Upper lobe of right lung (tissue), 1 donor: Measurements from ENCODE around the gene ABCC12. TPM values are rescaled to one million over a fixed set of nuclear protein-coding genes. Genes with fewer than 3 reads are reported as not detected.

Experiments used
- ATAC-seq: fragments of 200-7000 bp; cut with Tn5 transposase; one replicate; pipeline ENCODE4 v1.9.1; 2020; ENCODE audit warnings: mild to moderate bottlenecking, moderate library complexity
- DNase-seq: peaks from one replicate; pipeline ENCODE4 v3.0.0-alpha.2; 2020
- H3K27ac ChIP-seq: fragments of 200-600 bp; one replicate; pipeline ENCODE4 v1.8.0; 2022
- H3K27me3 ChIP-seq: fragments of 200-600 bp; one replicate; pipeline ENCODE4 v1.8.0; 2022; ENCODE audit warnings: mild to moderate bottlenecking
- H3K36me3 ChIP-seq: fragments of 200-600 bp; one replicate; pipeline ENCODE4 v1.8.0; 2022
- H3K4me1 ChIP-seq: fragments of 200-600 bp; one replicate; pipeline ENCODE4 v1.8.0; 2022
- H3K4me3 ChIP-seq: fragments of 200-600 bp; one replicate; pipeline ENCODE4 v1.8.0; 2022; ENCODE audit warnings: mild to moderate bottlenecking
- H3K9me3 ChIP-seq: fragments of 200-600 bp; one replicate; pipeline ENCODE4 v1.8.0; 2022
- CTCF ChIP-seq: fragments of 200-600 bp; IDR thresholded peaks from one replicate; pipeline ENCODE4 v1.8.0; 2022; ENCODE audit warnings: antibody characterized with exemption
- intact Hi-C: fragments of 100-400 bp; cut with DNase I; formaldehyde crosslinking; loops from one replicate; pipeline ENCODE4 v1.11.0; 2022
- total RNA-seq: library from RNA; stranded (reverse); fragmentation: NEBNext Ultra II Directional; extraction: Animal tissue kit (Norgen Biotek cat#: 25700); gene quantifications from one replicate; pipeline ENCODE4 v1.2.1, GENCODE V29; 2021
- donor health status: DM: no; HTN: yes; CAD: no; lungs with severe emphysema.

Gene ABCC12
- total RNA-seq, 1 donor from 2014 or later: not detected

GRCh38 chr16:48128769-48129168, 27.0 kb downstream of the ABCC12 start:
- Histone ChIP-seq H3K27ac (no peak overlapping the region), H3K4me1 (peaks cover 5% of the 10 kb centered on the region), H3K36me3 (no peaks in the 10 kb centered on the region), H3K4me3 (no peak overlapping the region), H3K27me3 (no peaks in the 10 kb centered on the region), H3K9me3 (no peaks in the 10 kb centered on the region)
- DNase-seq: no peak
- intact Hi-C loops: no loop called here
- no peak for ATAC-seq
- TF ChIP-seq CTCF: no peak

GRCh38 chr16:48126801-48127644, 28.8 kb downstream of the ABCC12 start:
- ATAC-seq (peak; percentile 86), DNase-seq (peak; percentile 85)
- TF ChIP-seq CTCF: no peak
- H3K27me3 ChIP-seq: no peaks in the 10 kb centered on the region
- peak overlapping the region; percentile 38 for H3K27ac ChIP-seq
- no peak overlapping the region for H3K4me3 ChIP-seq
- H3K36me3 ChIP-seq: no peaks in the 10 kb centered on the region
- H3K4me1 ChIP-seq: peaks cover 5% of the 10 kb centered on the region
- no peaks in the 10 kb centered on the region for H3K9me3 ChIP-seq
- intact Hi-C loops: no loop called here

- Histone ChIP-seq H3K4me3 (no peak overlapping the region), H3K4me1 (peaks cover 5% of the 10 kb centered on the region), H3K27me3 (no peaks in the 10 kb centered on the region), H3K9me3 (no peaks in the 10 kb centered on the region), H3K36me3 (no peaks in the 10 kb centered on the region), H3K27ac (peak overlapping the region; percentile 38)
- no peak for ATAC-seq
- no peak for TF ChIP-seq CTCF
- intact Hi-C loops: no loop called here
- DNase-seq: no peak
Measured at GRCh38 chr16:48125888-48126287, 29.9 kb downstream of the ABCC12 start.

- intact Hi-C loops: no loop called here
- no peak overlapping the region for H3K4me3 ChIP-seq
- H3K36me3 ChIP-seq: no peaks in the 10 kb centered on the region
- no peak overlapping the region for H3K27ac ChIP-seq
- DNase-seq (no peak), ATAC-seq (no peak)
- no peak for TF ChIP-seq CTCF
- peaks cover 5% of the 10 kb centered on the region for H3K4me1 ChIP-seq
- no peaks in the 10 kb centered on the region for H3K27me3 ChIP-seq
- no peaks in the 10 kb centered on the region for H3K9me3 ChIP-seq
Measured at GRCh38 chr16:48124266-48124665, 31.5 kb downstream of the ABCC12 start.

GRCh38 chr16:48123104-48123788, 32.5 kb downstream of the ABCC12 start:
- Histone ChIP-seq H3K27ac (no peak overlapping the region), H3K9me3 (no peaks in the 10 kb centered on the region), H3K36me3 (no peaks in the 10 kb centered on the region), H3K4me3 (no peak overlapping the region), H3K27me3 (no peaks in the 10 kb centered on the region), H3K4me1 (peaks cover 5% of the 10 kb centered on the region)
- DNase-seq (no peak), ATAC-seq (no peak)
- TF ChIP-seq CTCF: no peak
- intact Hi-C loops: no loop called here
